Smooth muscle cell (in vitro differentiated cells): ENCODE results near the gene B4GALNT1. TPM values are rescaled to one million over a fixed set of nuclear protein-coding genes. Genes with fewer than 3 reads are reported as not detected.
"Not testable (repeated sequence)": the region's sequence is repeated elsewhere in the genome, so short reads cannot be mapped to it uniquely, and the experiment has no call there.

Experiments used
- DNase-seq: peaks from one replicate; lab custom pipeline; 2025; ENCODE audit not compliant: unreplicated experiment; lab: John Stamatoyannopoulos, UW
- H2AFZ ChIP-seq: fragments of 200-600 bp; sonication (generic); 2 replicates; pipeline ENCODE4 v1.6.0; 2016; ENCODE audit warnings: antibody characterized with exemption, low read depth, mild to moderate bottlenecking
- H3F3A ChIP-seq: fragments of 200-600 bp; sonication (generic); 2 replicates; pipeline ENCODE4 v1.6.0; 2017; ENCODE audit warnings: antibody characterized with exemption, low read depth
- H3K27ac ChIP-seq: fragments of 200-600 bp; sonication (generic); 2 replicates; pipeline ENCODE4 v1.5.1; 2016; ENCODE audit warnings: low read depth, mild to moderate bottlenecking
- H3K27me3 ChIP-seq: fragments of 200-600 bp; sonication (generic); 2 replicates; pipeline ENCODE4 v1.6.1; 2016; ENCODE audit warnings: low read depth, mild to moderate bottlenecking
- H3K36me3 ChIP-seq: fragments of 200-600 bp; sonication (generic); 2 replicates; pipeline ENCODE4 v1.5.1; 2016; ENCODE audit warnings: low read depth
- H3K4me1 ChIP-seq: fragments of 200-600 bp; sonication (generic); 2 replicates; pipeline ENCODE4 v1.5.1; 2016; ENCODE audit warnings: low read depth
- H3K4me2 ChIP-seq: fragments of 200-600 bp; sonication (generic); 2 replicates; pipeline ENCODE4 v1.6.0; 2016; ENCODE audit warnings: mild to moderate bottlenecking
- H3K4me3 ChIP-seq: fragments of 200-600 bp; sonication (generic); 2 replicates; pipeline ENCODE4 v1.5.1; 2016; ENCODE audit warnings: mild to moderate bottlenecking
- H3K79me2 ChIP-seq: fragments of 200-600 bp; sonication (generic); 2 replicates; pipeline ENCODE4 v1.6.0; 2016; ENCODE audit warnings: low read depth, mild to moderate bottlenecking
- H3K9ac ChIP-seq: fragments of 200-600 bp; sonication (generic); 2 replicates; pipeline ENCODE4 v1.6.0; 2016; ENCODE audit warnings: low read depth
- H3K9me3 ChIP-seq: fragments of 200-600 bp; sonication (generic); replicated peaks from 2 replicates; pipeline ENCODE4 v1.5.1; 2016; ENCODE audit warnings: low read depth
- H4K20me1 ChIP-seq: fragments of 200-600 bp; sonication (generic); 2 replicates; pipeline ENCODE4 v1.6.0; 2016; ENCODE audit warnings: low read depth
- WGBS: methylation state at CpG from one replicate; pipeline ENCODE4 v1.1.7; 2016; ENCODE audit warnings: low lambda C conversion rate; 5-methylcytosine and 5-hydroxymethylcytosine counted together
- polyA plus RNA-seq: library from polyadenylated mRNA; unstranded; fragments of >200 nt; fragmentation: Nextera tagmentation; extraction: Ambion mirVana; gene quantifications from 2 replicates; pipeline ENCODE4 v1.2.1, GENCODE V29; 2016
- total RNA-seq: library from RNA; depleted of rRNA; stranded (reverse); fragments of >200 nt; gene quantifications from 2 replicates; pipeline ENCODE4 v1.2.3, GENCODE V29; 2014
- TF ChIP-seq, protein P1 (sequence below): fragments of 200-600 bp; sonication (generic); IDR thresholded peaks from 2 replicates; pipeline ENCODE4 v1.5.1; 2017; ENCODE audit warnings: borderline replicate concordance, mild to moderate bottlenecking, antibody characterized with exemption; ENCODE audit not compliant: insufficient read depth, poor library complexity, severe bottlenecking

Gene B4GALNT1
- total and polyA plus RNA-seq, 2 experiments from 2014 or later: 1.8 to 5.6 TPM

GRCh38 chr12:57661376-57661775 is 28.4 kb upstream of the B4GALNT1 start:
- Histone ChIP-seq H3K4me3 (no peak overlapping the region), H3K4me2 (no peak overlapping the region), H3K27ac (no peak overlapping the region), H3K9me3 (no peaks in the 10 kb centered on the region), H3K9ac (no peak overlapping the region), H4K20me1 (no peaks in the 10 kb centered on the region), H3F3A (no peaks in the 10 kb centered on the region), H3K36me3 (no peaks in the 10 kb centered on the region), H3K27me3 (no peaks in the 10 kb centered on the region), H3K4me1 (no peaks in the 10 kb centered on the region), H3K79me2 (no peaks in the 10 kb centered on the region), H2AFZ (no peak overlapping the region)
- no peak for DNase-seq
- TF ChIP-seq, protein P1, sequence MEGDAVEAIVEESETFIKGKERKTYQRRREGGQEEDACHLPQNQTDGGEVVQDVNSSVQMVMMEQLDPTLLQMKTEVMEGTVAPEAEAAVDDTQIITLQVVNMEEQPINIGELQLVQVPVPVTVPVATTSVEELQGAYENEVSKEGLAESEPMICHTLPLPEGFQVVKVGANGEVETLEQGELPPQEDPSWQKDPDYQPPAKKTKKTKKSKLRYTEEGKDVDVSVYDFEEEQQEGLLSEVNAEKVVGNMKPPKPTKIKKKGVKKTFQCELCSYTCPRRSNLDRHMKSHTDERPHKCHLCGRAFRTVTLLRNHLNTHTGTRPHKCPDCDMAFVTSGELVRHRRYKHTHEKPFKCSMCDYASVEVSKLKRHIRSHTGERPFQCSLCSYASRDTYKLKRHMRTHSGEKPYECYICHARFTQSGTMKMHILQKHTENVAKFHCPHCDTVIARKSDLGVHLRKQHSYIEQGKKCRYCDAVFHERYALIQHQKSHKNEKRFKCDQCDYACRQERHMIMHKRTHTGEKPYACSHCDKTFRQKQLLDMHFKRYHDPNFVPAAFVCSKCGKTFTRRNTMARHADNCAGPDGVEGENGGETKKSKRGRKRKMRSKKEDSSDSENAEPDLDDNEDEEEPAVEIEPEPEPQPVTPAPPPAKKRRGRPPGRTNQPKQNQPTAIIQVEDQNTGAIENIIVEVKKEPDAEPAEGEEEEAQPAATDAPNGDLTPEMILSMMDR: no peak
- WGBS: 71% methylated on average over 4 of the region's 4 CpGs

GRCh38 chr12:57658890-57659289 is 25.9 kb upstream of the B4GALNT1 start:
- H3F3A ChIP-seq: no peaks in the 10 kb centered on the region
- no peak overlapping the region for H3K27ac ChIP-seq
- no peaks in the 10 kb centered on the region for H3K36me3 ChIP-seq
- no peak overlapping the region for H3K4me2 ChIP-seq
- no peaks in the 10 kb centered on the region for H3K4me1 ChIP-seq
- no peak for DNase-seq
- H3K9me3 ChIP-seq: no peaks in the 10 kb centered on the region
- H3K4me3 ChIP-seq: no peak overlapping the region
- 59% methylated on average over 3 of the region's 3 CpGs for WGBS
- TF ChIP-seq, protein P1: no peak
- no peak overlapping the region for H2AFZ ChIP-seq
- H3K9ac ChIP-seq: no peak overlapping the region
- H4K20me1 ChIP-seq: no peaks in the 10 kb centered on the region
- H3K27me3 ChIP-seq: no peaks in the 10 kb centered on the region
- H3K79me2 ChIP-seq: no peaks in the 10 kb centered on the region

- H3K4me3 ChIP-seq: no peak overlapping the region
- H4K20me1 ChIP-seq: no peaks in the 10 kb centered on the region
- no peaks in the 10 kb centered on the region for H3K79me2 ChIP-seq
- no peaks in the 10 kb centered on the region for H3K27me3 ChIP-seq
- no peaks in the 10 kb centered on the region for H3K4me1 ChIP-seq
- no peaks in the 10 kb centered on the region for H3K36me3 ChIP-seq
- H3K4me2 ChIP-seq: no peak overlapping the region
- no peak overlapping the region for H3K9ac ChIP-seq
- 68% methylated on average over 3 of the region's 3 CpGs for WGBS
- no peaks in the 10 kb centered on the region for H3F3A ChIP-seq
- no peaks in the 10 kb centered on the region for H3K9me3 ChIP-seq
- H2AFZ ChIP-seq: no peak overlapping the region
- no peak overlapping the region for H3K27ac ChIP-seq
- TF ChIP-seq, protein P1: no peak
- no peak for DNase-seq
These were observed 24.7 kb upstream of the B4GALNT1 start for GRCh38 chr12:57657744-57658143.

- H4K20me1 ChIP-seq, H3F3A ChIP-seq, H3K27me3 ChIP-seq, H3K4me3 ChIP-seq, H3K27ac ChIP-seq, H3K79me2 ChIP-seq, DNase-seq, H3K9me3 ChIP-seq, H3K36me3 ChIP-seq, H3K9ac ChIP-seq, H2AFZ ChIP-seq, H3K4me1 ChIP-seq, H3K4me2 ChIP-seq: not testable (repeated sequence)
- WGBS: 75% methylated on average over 4 of the region's 4 CpGs
These were observed 23.4 kb upstream of the B4GALNT1 start for GRCh38 chr12:57656408-57656807.
